Smooth muscle cell (in vitro differentiated cells): ENCODE measurements around the gene C1QTNF6. TPM values are rescaled to one million over a fixed set of nuclear protein-coding genes. Genes with fewer than 3 reads are reported as not detected.

Source experiments
- DNase-seq: peaks from one replicate; lab custom pipeline; 2025; ENCODE audit not compliant: unreplicated experiment; lab: John Stamatoyannopoulos, UW
- H2AFZ ChIP-seq: fragments of 200-600 bp; sonication (generic); 2 replicates; pipeline ENCODE4 v1.6.0; 2016; ENCODE audit warnings: antibody characterized with exemption, low read depth, mild to moderate bottlenecking
- H3F3A ChIP-seq: fragments of 200-600 bp; sonication (generic); 2 replicates; pipeline ENCODE4 v1.6.0; 2017; ENCODE audit warnings: antibody characterized with exemption, low read depth
- H3K27ac ChIP-seq: fragments of 200-600 bp; sonication (generic); 2 replicates; pipeline ENCODE4 v1.5.1; 2016; ENCODE audit warnings: low read depth, mild to moderate bottlenecking
- H3K27me3 ChIP-seq: fragments of 200-600 bp; sonication (generic); 2 replicates; pipeline ENCODE4 v1.6.1; 2016; ENCODE audit warnings: low read depth, mild to moderate bottlenecking
- H3K36me3 ChIP-seq: fragments of 200-600 bp; sonication (generic); 2 replicates; pipeline ENCODE4 v1.5.1; 2016; ENCODE audit warnings: low read depth
- H3K4me1 ChIP-seq: fragments of 200-600 bp; sonication (generic); 2 replicates; pipeline ENCODE4 v1.5.1; 2016; ENCODE audit warnings: low read depth
- H3K4me2 ChIP-seq: fragments of 200-600 bp; sonication (generic); 2 replicates; pipeline ENCODE4 v1.6.0; 2016; ENCODE audit warnings: mild to moderate bottlenecking
- H3K4me3 ChIP-seq: fragments of 200-600 bp; sonication (generic); 2 replicates; pipeline ENCODE4 v1.5.1; 2016; ENCODE audit warnings: mild to moderate bottlenecking
- H3K79me2 ChIP-seq: fragments of 200-600 bp; sonication (generic); 2 replicates; pipeline ENCODE4 v1.6.0; 2016; ENCODE audit warnings: low read depth, mild to moderate bottlenecking
- H3K9ac ChIP-seq: fragments of 200-600 bp; sonication (generic); 2 replicates; pipeline ENCODE4 v1.6.0; 2016; ENCODE audit warnings: low read depth
- H3K9me3 ChIP-seq: fragments of 200-600 bp; sonication (generic); replicated peaks from 2 replicates; pipeline ENCODE4 v1.5.1; 2016; ENCODE audit warnings: low read depth
- H4K20me1 ChIP-seq: fragments of 200-600 bp; sonication (generic); 2 replicates; pipeline ENCODE4 v1.6.0; 2016; ENCODE audit warnings: low read depth
- WGBS: methylation state at CpG from one replicate; pipeline ENCODE4 v1.1.7; 2016; ENCODE audit warnings: low lambda C conversion rate; 5-methylcytosine and 5-hydroxymethylcytosine counted together
- polyA plus RNA-seq: library from polyadenylated mRNA; unstranded; fragments of >200 nt; fragmentation: Nextera tagmentation; extraction: Ambion mirVana; gene quantifications from 2 replicates; pipeline ENCODE4 v1.2.1, GENCODE V29; 2016
- total RNA-seq: library from RNA; depleted of rRNA; stranded (reverse); fragments of >200 nt; gene quantifications from 2 replicates; pipeline ENCODE4 v1.2.3, GENCODE V29; 2014
- TF ChIP-seq, protein P1 (sequence below): fragments of 200-600 bp; sonication (generic); IDR thresholded peaks from 2 replicates; pipeline ENCODE4 v1.5.1; 2017; ENCODE audit warnings: borderline replicate concordance, mild to moderate bottlenecking, antibody characterized with exemption; ENCODE audit not compliant: insufficient read depth, poor library complexity, severe bottlenecking

The C1QTNF6 gene
- total and polyA plus RNA-seq, 2 experiments from 2014 or later: 14.3 to 26.8 TPM

DNA sequence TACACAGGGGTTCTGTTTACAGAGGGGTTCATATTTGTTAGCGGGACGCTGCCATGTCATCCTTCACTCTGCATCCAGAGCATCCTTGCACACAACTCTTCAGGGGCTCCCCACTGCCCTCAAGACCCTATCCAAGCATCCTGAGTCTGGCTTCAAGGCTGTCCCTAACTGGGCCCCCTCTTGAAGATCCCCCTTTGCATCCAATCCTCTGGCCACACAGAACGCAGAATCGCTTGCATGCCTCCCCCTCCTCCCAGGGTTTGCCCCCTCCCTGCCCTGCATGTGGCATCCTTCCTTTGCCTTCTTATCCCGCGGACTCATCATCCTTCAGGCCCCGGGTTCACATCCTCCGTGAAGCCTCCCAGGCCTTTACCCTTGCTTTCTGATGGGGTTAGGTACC, 18.6 kb downstream of the C1QTNF6 start:
- Histone ChIP-seq H3F3A (no peaks in the 10 kb centered on the region), H2AFZ (no peak overlapping the region), H3K4me3 (no peak overlapping the region), H3K27me3 (no peaks in the 10 kb centered on the region), H4K20me1 (no peaks in the 10 kb centered on the region), H3K27ac (no peak overlapping the region), H3K9ac (no peak overlapping the region), H3K4me1 (no peaks in the 10 kb centered on the region), H3K79me2 (no peaks in the 10 kb centered on the region), H3K36me3 (no peaks in the 10 kb centered on the region), H3K4me2 (no peak overlapping the region), H3K9me3 (no peaks in the 10 kb centered on the region)
- WGBS: 86% methylated on average over 8 of the region's 8 CpGs
- DNase-seq: no peak
- TF ChIP-seq, protein P1, sequence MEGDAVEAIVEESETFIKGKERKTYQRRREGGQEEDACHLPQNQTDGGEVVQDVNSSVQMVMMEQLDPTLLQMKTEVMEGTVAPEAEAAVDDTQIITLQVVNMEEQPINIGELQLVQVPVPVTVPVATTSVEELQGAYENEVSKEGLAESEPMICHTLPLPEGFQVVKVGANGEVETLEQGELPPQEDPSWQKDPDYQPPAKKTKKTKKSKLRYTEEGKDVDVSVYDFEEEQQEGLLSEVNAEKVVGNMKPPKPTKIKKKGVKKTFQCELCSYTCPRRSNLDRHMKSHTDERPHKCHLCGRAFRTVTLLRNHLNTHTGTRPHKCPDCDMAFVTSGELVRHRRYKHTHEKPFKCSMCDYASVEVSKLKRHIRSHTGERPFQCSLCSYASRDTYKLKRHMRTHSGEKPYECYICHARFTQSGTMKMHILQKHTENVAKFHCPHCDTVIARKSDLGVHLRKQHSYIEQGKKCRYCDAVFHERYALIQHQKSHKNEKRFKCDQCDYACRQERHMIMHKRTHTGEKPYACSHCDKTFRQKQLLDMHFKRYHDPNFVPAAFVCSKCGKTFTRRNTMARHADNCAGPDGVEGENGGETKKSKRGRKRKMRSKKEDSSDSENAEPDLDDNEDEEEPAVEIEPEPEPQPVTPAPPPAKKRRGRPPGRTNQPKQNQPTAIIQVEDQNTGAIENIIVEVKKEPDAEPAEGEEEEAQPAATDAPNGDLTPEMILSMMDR: no peak

DNA sequence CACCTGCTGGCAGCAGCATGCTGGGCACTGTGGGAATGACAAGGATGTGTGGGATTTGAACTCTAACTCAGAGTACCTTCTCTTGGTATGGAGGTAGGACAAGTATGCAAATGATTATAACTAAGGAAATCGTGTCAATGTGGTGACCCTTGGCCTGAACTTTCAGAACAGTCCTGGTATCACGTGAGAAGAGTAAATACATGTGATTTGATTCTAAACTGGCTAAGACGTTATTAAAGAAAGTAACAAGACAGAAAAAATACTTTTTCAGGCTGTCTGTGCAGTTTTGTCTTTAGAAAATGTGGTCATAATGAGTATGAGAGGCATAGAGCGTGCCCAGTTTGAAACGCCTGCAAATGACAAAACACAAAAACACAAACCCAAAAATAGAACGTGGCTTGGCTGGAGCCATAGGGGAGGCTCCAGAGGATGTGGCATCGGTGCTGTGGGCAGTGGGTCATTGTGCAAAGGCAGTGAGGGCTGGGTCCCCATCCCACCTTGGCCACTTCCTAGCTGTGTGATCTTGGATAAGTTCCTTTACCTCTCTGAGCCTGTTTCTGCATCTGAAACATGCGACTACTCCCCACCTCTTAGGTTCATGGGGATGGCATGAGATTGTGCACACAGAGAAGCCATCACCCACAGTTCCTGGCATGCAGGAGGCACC, 19.9 kb downstream of the C1QTNF6 start:
- no peak overlapping the region for H3K4me3 ChIP-seq
- no peaks in the 10 kb centered on the region for H3K27me3 ChIP-seq
- no peaks in the 10 kb centered on the region for H3K36me3 ChIP-seq
- no peaks in the 10 kb centered on the region for H3K9me3 ChIP-seq
- H2AFZ ChIP-seq: no peak overlapping the region
- WGBS: 86% methylated on average over 8 of the region's 8 CpGs
- no peaks in the 10 kb centered on the region for H3F3A ChIP-seq
- DNase-seq: no peak
- no peak overlapping the region for H3K9ac ChIP-seq
- no peaks in the 10 kb centered on the region for H3K4me1 ChIP-seq
- no peaks in the 10 kb centered on the region for H3K79me2 ChIP-seq
- H4K20me1 ChIP-seq: no peaks in the 10 kb centered on the region
- TF ChIP-seq, protein P1: no peak
- no peak overlapping the region for H3K27ac ChIP-seq
- H3K4me2 ChIP-seq: no peak overlapping the region

DNA sequence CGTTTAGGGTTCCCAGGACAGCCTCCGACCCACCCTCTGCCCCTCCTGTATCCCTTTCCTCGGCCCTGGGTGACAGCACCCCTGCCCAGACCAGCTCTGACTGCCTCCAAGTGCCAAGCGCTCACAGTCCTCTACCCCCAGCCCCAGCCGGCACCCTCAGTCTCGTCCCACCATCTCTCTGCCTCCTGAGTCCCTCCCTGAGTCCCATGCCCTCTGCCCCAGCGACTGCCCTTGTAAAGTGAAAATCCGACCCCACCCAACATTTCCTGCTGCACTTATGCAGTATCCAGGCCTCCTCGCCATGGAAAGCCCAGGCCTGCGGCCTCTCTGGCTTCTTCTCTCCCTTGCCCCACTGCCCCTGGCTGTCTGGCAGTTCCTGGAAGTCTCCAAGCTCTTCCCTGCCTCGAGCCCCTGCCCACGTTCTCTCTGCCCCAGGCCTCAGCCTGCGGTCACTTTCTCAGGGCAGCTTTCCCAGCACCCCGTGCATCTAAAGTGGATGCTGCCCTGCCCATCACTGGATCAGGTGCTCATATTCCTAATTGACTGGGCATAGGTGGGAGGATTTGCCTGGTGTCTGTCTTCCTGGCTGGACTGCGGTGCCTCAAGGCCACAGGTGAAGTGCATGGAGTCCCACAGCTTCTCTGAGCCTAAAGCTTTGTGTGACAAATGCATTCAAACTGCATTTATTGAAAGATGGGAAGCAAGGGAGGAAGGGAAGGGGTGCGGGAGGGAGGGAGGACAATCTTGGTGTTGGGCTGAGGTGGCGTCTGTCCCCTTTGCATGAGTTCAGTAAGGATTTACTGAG, 20.7 kb downstream of the C1QTNF6 start:
- Histone ChIP-seq H3K79me2 (no peaks in the 10 kb centered on the region), H3K4me3 (no peak overlapping the region), H3F3A (no peaks in the 10 kb centered on the region), H3K27ac (no peak overlapping the region), H3K36me3 (no peaks in the 10 kb centered on the region), H4K20me1 (no peaks in the 10 kb centered on the region), H2AFZ (no peak overlapping the region), H3K4me2 (no peak overlapping the region), H3K27me3 (no peaks in the 10 kb centered on the region), H3K9me3 (no peaks in the 10 kb centered on the region), H3K9ac (no peak overlapping the region), H3K4me1 (no peaks in the 10 kb centered on the region)
- 71% methylated on average over 17 of the region's 17 CpGs for WGBS
- DNase-seq: no peak
- TF ChIP-seq, protein P1: no peak

DNA sequence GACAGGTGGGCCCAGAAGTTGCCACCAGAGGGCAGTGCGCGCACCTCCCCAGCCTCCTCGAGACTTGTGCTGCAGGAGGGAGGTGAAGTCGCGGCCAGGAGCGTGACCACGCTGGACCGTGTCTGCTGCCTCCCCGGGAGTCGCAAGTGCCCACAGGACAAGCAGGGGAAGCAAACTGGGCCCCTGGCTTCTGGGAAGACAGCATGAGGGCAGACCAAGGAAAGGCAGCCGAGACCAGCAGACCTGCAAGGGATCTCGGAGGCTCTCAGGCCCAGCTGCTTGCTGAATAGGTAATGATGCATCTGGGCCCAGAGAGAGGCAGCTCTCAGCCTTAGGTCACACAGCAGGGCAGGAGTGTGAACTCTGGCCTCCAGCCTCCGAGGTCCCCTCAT, 21.4 kb downstream of the C1QTNF6 start:
- TF ChIP-seq, protein P1: peak; percentile 86
- Histone ChIP-seq H3K79me2 (no peaks in the 10 kb centered on the region), H4K20me1 (no peaks in the 10 kb centered on the region), H3K27ac (no peak overlapping the region), H2AFZ (no peak overlapping the region), H3K36me3 (no peaks in the 10 kb centered on the region), H3K4me3 (no peak overlapping the region), H3K9me3 (no peaks in the 10 kb centered on the region), H3K4me1 (no peaks in the 10 kb centered on the region), H3F3A (no peaks in the 10 kb centered on the region), H3K9ac (no peak overlapping the region), H3K27me3 (no peaks in the 10 kb centered on the region), H3K4me2 (peak overlapping the region; percentile 66)
- DNase-seq: peak; percentile 48
- WGBS: 22% methylated on average over 13 of the region's 13 CpGs
